Measurements from ENCODE around the gene AMBRA1.

Gene AMBRA1

GRCh38 chr11:46347637-46348311 lies 246.0 kb downstream of the AMBRA1 start:
- no peak for DNase-seq (ENCODE audit: low read depth)

GRCh38 chr11:46346886-46347636 lies 246.8 kb downstream of the AMBRA1 start, which contains the start of gene DGKZ:
DGKZ (plus strand) TSS chr11:46347463; CDS start chr11:46347660, 197 bp downstream.
- peak; percentile 67 for DNase-seq (ENCODE audit: low read depth)

All from stimulated activated CD8-positive, alpha-beta memory T cell treated with anti-CD3 and anti-CD28 coated beads, Interleukin-12 subunit alpha, Interleukin-12 subunit beta, amount 100 ng/mL, for 1 hour (primary cell).